GM12873 (cell line): ENCODE data around the gene NKD1.

Experiments
- CTCF ChIP-seq: IDR thresholded peaks from 2 replicates; pipeline ENCODE4 v1.5.1; 2012; ENCODE audit warnings: low read depth, mild to moderate bottlenecking, moderate library complexity, low read length, control low read depth; ENCODE audit not compliant: insufficient read depth; ENCODE audit errors: missing control alignments

Gene NKD1

GRCh38 chr16:50651835-50652438 lies 103.7 kb downstream of the NKD1 start:
- TF ChIP-seq CTCF, result no peak

- TF ChIP-seq CTCF, result no peak
Observed at GRCh38 chr16:50652836-50653425, 104.7 kb downstream of the NKD1 start.

GRCh38 chr16:50653633-50654519 lies 105.7 kb downstream of the NKD1 start:
- no peak for TF ChIP-seq CTCF

GRCh38 chr16:50655558-50656055 lies 107.4 kb downstream of the NKD1 start:
- no peak for TF ChIP-seq CTCF

GRCh38 chr16:50657241-50657640 lies 109.0 kb downstream of the NKD1 start:
- TF ChIP-seq CTCF, result no peak

- TF ChIP-seq CTCF, result no peak
Observed at GRCh38 chr16:50659806-50660205, 111.6 kb downstream of the NKD1 start.
